Endothelial cell of umbilical vein (primary cell): ENCODE data around the gene EHD2. TPM values are rescaled to one million over a fixed set of nuclear protein-coding genes. Genes with fewer than 3 reads are reported as not detected.

ENCODE experiments used
- BruUV-seq: library from RNA; stranded (reverse); fragments of 400-500 nt; replicated peaks from 2 replicates; lab custom pipeline; 2021; lab: Mats Ljungman, UMichigan
- CTCF ChIA-PET: fragments of 300-600, 350-600 bp; sonication (Branson Sonifier 250); formaldehyde crosslinking; loops from one replicate; lab custom pipeline; 2021; ENCODE audit warnings: antibody characterized with exemption, inconsistent platforms; lab: Charles Lee
- POLR2A ChIA-PET: fragments of 300-600, 350-600 bp; sonication (Branson Sonifier 250); formaldehyde crosslinking; loops from one replicate; lab custom pipeline; 2021; ENCODE audit warnings: antibody characterized with exemption, inconsistent platforms; lab: Charles Lee
- DNase-seq: peaks from one replicate; pipeline ENCODE4 v3.0.0-alpha.2; 2011; ENCODE audit warnings: low read depth, low spot score
- FAIRE-seq: peaks from 2 replicates; lab custom pipeline; 2011; peaks lifted over from hg19 to GRCh38; lab: Jason Lieb, UNC
- H2AFZ ChIP-seq: 2 replicates; pipeline ENCODE4 v1.6.0; 2012; ENCODE audit warnings: low read depth, low read length, control low read depth, inconsistent platforms
- H3K27ac ChIP-seq: 2 replicates; pipeline ENCODE4 v1.5.1; 2011; ENCODE audit warnings: low read depth, mild to moderate bottlenecking, control low read depth, low read length, moderate library complexity; ENCODE audit not compliant: insufficient read depth
- H3K27me3 ChIP-seq, 2 experiments: 2 replicates each; pipeline versions ENCODE4 v1.6.0 to v1.6.1; 2011; ENCODE audit warnings: low read length in 2 of 2, mixed read lengths in 1 of 2; ENCODE audit not compliant: control insufficient read depth in 2 of 2, insufficient read depth in 2 of 2
- H3K36me3 ChIP-seq, 2 experiments: 2 replicates in 1 of 2; 3 replicates in 1 of 2; pipeline ENCODE4 v1.5.1; 2011; ENCODE audit warnings: low read length in 2 of 2, mild to moderate bottlenecking in 1 of 2, moderate library complexity in 1 of 2; ENCODE audit not compliant: control insufficient read depth in 2 of 2, insufficient read depth in 2 of 2; ENCODE audit errors: extremely low read depth in 1 of 2
- H3K4me1 ChIP-seq: 3 replicates; pipeline ENCODE4 v1.5.1; 2011; ENCODE audit warnings: mild to moderate bottlenecking, low read length; ENCODE audit not compliant: control insufficient read depth, insufficient read depth; ENCODE audit errors: extremely low read depth
- H3K4me2 ChIP-seq: 2 replicates; pipeline ENCODE4 v1.6.1; 2011; ENCODE audit warnings: low read length, control low read depth, mixed read lengths; ENCODE audit not compliant: insufficient read depth
- H3K4me3 ChIP-seq, 3 experiments: fragments of 200-600 bp in 1 of 3; sonication (generic), shearing (Covaris generic) in 1 of 3; replicated peaks in 1 of 3; 2 replicates each; pipeline ENCODE4 v1.5.1; 2011 to 2016; ENCODE audit warnings: control low read depth in 3 of 3, low read length in 3 of 3, mild to moderate bottlenecking in 2 of 3, inconsistent platforms in 1 of 3, low read depth in 1 of 3, moderate library complexity in 1 of 3; ENCODE audit not compliant: insufficient read depth in 1 of 3
- H3K79me2 ChIP-seq: 2 replicates; pipeline ENCODE4 v1.6.0; 2012; ENCODE audit warnings: low read length, inconsistent platforms; ENCODE audit not compliant: control insufficient read depth, insufficient read depth
- H3K9ac ChIP-seq: replicated peaks from 2 replicates; pipeline ENCODE3; 2011; ENCODE audit warnings: low read length, control low read depth; ENCODE audit not compliant: insufficient read depth; ENCODE audit errors: extremely low read depth
- H3K9me1 ChIP-seq: replicated peaks from 3 replicates; pipeline ENCODE4 v1.6.0; 2011; ENCODE audit warnings: mild to moderate bottlenecking, low read length; ENCODE audit not compliant: control insufficient read depth, insufficient read depth; ENCODE audit errors: extremely low read depth
- H3K9me3 ChIP-seq: replicated peaks from 2 replicates; pipeline ENCODE4 v1.5.1; 2012; ENCODE audit warnings: low read length, inconsistent platforms; ENCODE audit not compliant: control insufficient read depth, insufficient read depth
- H4K20me1 ChIP-seq: replicated peaks from 2 replicates; pipeline ENCODE3; 2011; ENCODE audit warnings: mild to moderate bottlenecking, low read length; ENCODE audit not compliant: control insufficient read depth, insufficient read depth; ENCODE audit errors: extremely low read depth
- EZH2 ChIP-seq: IDR thresholded peaks from 2 replicates; pipeline ENCODE4 v1.6.1; 2012; ENCODE audit warnings: borderline replicate concordance, low read depth, mild to moderate bottlenecking, moderate library complexity, low read length, inconsistent platforms; ENCODE audit not compliant: severe bottlenecking
- FOS ChIP-seq: IDR thresholded peaks from 2 replicates; pipeline ENCODE4 v1.6.1; 2011; ENCODE audit warnings: mild to moderate bottlenecking, low read length, moderate library complexity, borderline replicate concordance; ENCODE audit not compliant: insufficient read depth
- GATA2 ChIP-seq: IDR thresholded peaks from 2 replicates; pipeline ENCODE4 v1.7.0; 2011; ENCODE audit warnings: low read depth, mild to moderate bottlenecking, moderate library complexity, mixed read lengths, low read length; ENCODE audit not compliant: insufficient read length, insufficient read depth
- JUN ChIP-seq: IDR thresholded peaks from 2 replicates; pipeline ENCODE4 v1.6.1; 2011; ENCODE audit warnings: borderline replicate concordance, low read depth; ENCODE audit not compliant: insufficient read length, insufficient read depth
- MYC ChIP-seq: IDR thresholded peaks from one replicate; pipeline ENCODE4 v1.6.1; 2011; ENCODE audit warnings: mild to moderate bottlenecking, low read depth, low read length
- POLR2A ChIP-seq: IDR thresholded peaks from 2 replicates; pipeline ENCODE4 v1.6.1; 2012; ENCODE audit warnings: low read depth, mild to moderate bottlenecking, control low read depth, low read length
- POLR2AphosphoS5 ChIP-seq: IDR thresholded peaks from 2 replicates; pipeline ENCODE4 v1.6.1; 2012; ENCODE audit warnings: low read depth, mild to moderate bottlenecking, control low read depth, low read length, moderate library complexity; ENCODE audit not compliant: insufficient read depth
- dilution Hi-C: fragments of 300-500 bp; cut with MboI; formaldehyde crosslinking; loops from one replicate; pipeline ENCODE4 v1.15.0; 2019; ENCODE audit warnings: low sequenced_read_pairs; ENCODE audit not compliant: extremely low pct_ligation_motif_present
- intact Hi-C: fragments of 100-400 bp; cut with micrococcal nuclease; formaldehyde crosslinking; loops from one replicate; pipeline ENCODE4 v1.10.0; 2022
- polyA plus RNA-seq, 4 experiments: library from polyadenylated mRNA; depleted of rRNA in 3 of 4; stranded (reverse) in 3 of 4; unstranded in 1 of 4; fragments of >200 nt; gene quantifications; 2 replicates each; pipeline versions ENCODE4 v1.2.1 to v1.2.3, GENCODE V29; 2011 to 2012; ENCODE audit warnings: missing spikeins in 1 of 4
- total RNA-seq: library from RNA; stranded (reverse); gene quantifications from 2 replicates; pipeline ENCODE4 v1.2.3, GENCODE V29; 2021
- TF ChIP-seq, protein P1 (sequence below): IDR thresholded peaks from 2 replicates; pipeline ENCODE4 v1.6.1; 2011; ENCODE audit not compliant: insufficient read depth, insufficient read length
- TF ChIP-seq, protein P2 (sequence below), 2 donors: IDR thresholded peaks; 1 replicate in 1 of 2; 2 replicates in 1 of 2; pipeline ENCODE4 v1.5.1; 2011; ENCODE audit warnings: low read length in 2 of 2, mild to moderate bottlenecking in 2 of 2, moderate library complexity in 2 of 2, control low read depth in 1 of 2, inconsistent platforms in 1 of 2, low read depth in 1 of 2; ENCODE audit not compliant: insufficient read depth in 1 of 2; ENCODE audit errors: extremely low read depth in 1 of 2

Gene EHD2
- total and polyA plus RNA-seq, 2 donors (not counting 3 experiments of a cell fraction or from before 2014, with no cell fraction given): 110 to 220 TPM

DNA sequence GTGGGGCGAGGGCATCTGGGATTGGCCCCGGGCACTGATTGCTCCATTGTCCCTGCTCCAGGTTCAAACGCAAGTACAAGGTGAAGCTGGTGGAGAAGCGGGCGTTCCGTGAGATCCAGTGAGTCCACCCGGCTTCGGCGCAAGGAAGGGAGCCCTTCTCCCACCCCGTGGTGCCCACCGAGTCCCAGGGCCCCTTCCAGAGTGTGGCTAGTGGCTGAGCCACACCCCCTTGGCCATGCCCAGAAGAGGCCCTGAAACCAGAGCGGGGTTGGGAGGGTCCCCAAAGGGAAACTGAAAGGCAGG, 43.4 kb downstream of the EHD2 start:
- no peak overlapping the region for H3K4me2 ChIP-seq
- FAIRE-seq (no peak), DNase-seq (no peak)
- TF ChIP-seq POLR2AphosphoS5: no peak
- TF ChIP-seq POLR2A: no peak
- TF ChIP-seq FOS: no peak
- no peak for TF ChIP-seq EZH2
- TF ChIP-seq GATA2: no peak
- no peak for TF ChIP-seq MYC
- TF ChIP-seq, protein P1, sequence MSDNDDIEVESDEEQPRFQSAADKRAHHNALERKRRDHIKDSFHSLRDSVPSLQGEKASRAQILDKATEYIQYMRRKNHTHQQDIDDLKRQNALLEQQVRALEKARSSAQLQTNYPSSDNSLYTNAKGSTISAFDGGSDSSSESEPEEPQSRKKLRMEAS: no peak
- TF ChIP-seq, protein P2, sequence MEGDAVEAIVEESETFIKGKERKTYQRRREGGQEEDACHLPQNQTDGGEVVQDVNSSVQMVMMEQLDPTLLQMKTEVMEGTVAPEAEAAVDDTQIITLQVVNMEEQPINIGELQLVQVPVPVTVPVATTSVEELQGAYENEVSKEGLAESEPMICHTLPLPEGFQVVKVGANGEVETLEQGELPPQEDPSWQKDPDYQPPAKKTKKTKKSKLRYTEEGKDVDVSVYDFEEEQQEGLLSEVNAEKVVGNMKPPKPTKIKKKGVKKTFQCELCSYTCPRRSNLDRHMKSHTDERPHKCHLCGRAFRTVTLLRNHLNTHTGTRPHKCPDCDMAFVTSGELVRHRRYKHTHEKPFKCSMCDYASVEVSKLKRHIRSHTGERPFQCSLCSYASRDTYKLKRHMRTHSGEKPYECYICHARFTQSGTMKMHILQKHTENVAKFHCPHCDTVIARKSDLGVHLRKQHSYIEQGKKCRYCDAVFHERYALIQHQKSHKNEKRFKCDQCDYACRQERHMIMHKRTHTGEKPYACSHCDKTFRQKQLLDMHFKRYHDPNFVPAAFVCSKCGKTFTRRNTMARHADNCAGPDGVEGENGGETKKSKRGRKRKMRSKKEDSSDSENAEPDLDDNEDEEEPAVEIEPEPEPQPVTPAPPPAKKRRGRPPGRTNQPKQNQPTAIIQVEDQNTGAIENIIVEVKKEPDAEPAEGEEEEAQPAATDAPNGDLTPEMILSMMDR (IDR thresholded peaks at IDR 0.05; ENCODE audit: extremely low read depth in 1 of 2, insufficient read depth in 1 of 2, low read depth in 1 of 2, low read length in 2 of 2): no peak
- TF ChIP-seq JUN: no peak
- no peaks in the 10 kb centered on the region for H4K20me1 ChIP-seq
- dilution Hi-C loops: no loop called here
- no peak overlapping the region for H3K27ac ChIP-seq
- intact Hi-C loops: no loop called here
- no TSS peak for BruUV-seq
- H3K9ac ChIP-seq: no peak overlapping the region
- no peaks in the 10 kb centered on the region for H3K27me3 ChIP-seq
- ChIA-PET POLR2A (no interaction called here), CTCF (interaction anchor here (1.2 to 2.1 kb wide), 4 partner anchors 9 to 44 kb away, joined by 3 to 8 read pairs (median 4); partner anchors contain the start of gene EHD2)
- no peaks in the 10 kb centered on the region for H3K79me2 ChIP-seq
- no peaks in the 10 kb centered on the region for H3K9me1 ChIP-seq
- H2AFZ ChIP-seq: no peak overlapping the region
- no peaks in the 10 kb centered on the region for H3K9me3 ChIP-seq
- no peak overlapping the region for H3K4me3 ChIP-seq
- H3K36me3 ChIP-seq: peaks cover 16 to 50% of the 10 kb centered on the region in 2 experiments
- H3K4me1 ChIP-seq: no peaks in the 10 kb centered on the region
